Lower leg skin (tissue), 4 donors: ENCODE results near the gene MVB12B. TPM values are rescaled to one million over a fixed set of nuclear protein-coding genes. Genes with fewer than 3 reads are reported as not detected.

Experiments
- DNase-seq, 2 donors: peaks; one replicate each; pipeline ENCODE4 v3.0.0-alpha.2; 2019; ENCODE audit warnings: low spot score in 2 of 2
- H3K4me3 ChIP-seq: fragments of 200-600 bp; sonication (generic); 2 replicates; pipeline ENCODE4 v1.5.1; 2017; ENCODE audit warnings: mild to moderate bottlenecking, low read depth; ENCODE audit not compliant: poor library complexity, severe bottlenecking
- CTCF ChIP-seq, 3 donors: fragments of 450-650 bp; IDR thresholded peaks; one replicate each; pipeline ENCODE4 v1.5.1; 2016; ENCODE audit warnings: antibody characterized with exemption in 3 of 3, mild to moderate bottlenecking in 3 of 3, moderate library complexity in 2 of 3
- POLR2A ChIP-seq, 2 donors: fragments of 450-650 bp; IDR thresholded peaks; one replicate each; pipeline ENCODE4 v1.6.1; 2016 to 2017; ENCODE audit warnings: antibody characterized with exemption in 2 of 2, mild to moderate bottlenecking in 1 of 2, moderate library complexity in 1 of 2
- WGBS, 2 donors: methylation state at CpG; one replicate each; pipeline ENCODE4 v1.1.5; 2018; 5-methylcytosine and 5-hydroxymethylcytosine counted together
- intact Hi-C: fragments of 100-400 bp; cut with DNase I; formaldehyde crosslinking; loops from one replicate; pipeline ENCODE4 v1.15.0; 2023; ENCODE audit warnings: low total_unique reads
- total RNA-seq, 4 donors: library from RNA; depleted of rRNA; stranded (reverse); fragments of >200 nt; gene quantifications; one replicate each; pipeline ENCODE4 v1.1.0, GENCODE V29; 2016

The MVB12B gene
- total RNA-seq, 4 donors from 2014 or later: 8.6 to 12.5 (median 10.9) TPM

DNA sequence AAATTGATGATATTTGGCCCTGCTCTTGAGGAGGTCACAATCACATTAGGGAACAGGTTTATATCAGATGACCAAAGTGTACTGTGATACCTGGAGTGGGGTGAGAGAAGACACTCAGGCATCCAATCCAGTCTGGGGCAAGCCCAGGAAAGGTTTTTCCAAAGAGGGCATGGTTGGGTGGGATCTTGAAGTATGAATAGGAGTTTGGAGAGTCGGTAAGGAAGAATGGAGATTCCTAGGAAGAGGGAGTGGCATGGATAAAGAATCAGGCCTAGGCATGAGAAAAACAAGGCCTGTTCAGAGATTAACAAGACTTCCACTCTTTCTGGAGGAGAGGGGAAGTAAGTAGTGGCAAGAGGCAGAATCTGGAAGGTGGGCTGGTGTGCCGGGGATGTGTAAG lies 91.1 kb downstream of the MVB12B start:
- TF ChIP-seq CTCF (IDR thresholded peaks at IDR 0.05): no peak
- TF ChIP-seq POLR2A (IDR thresholded peaks at IDR 0.05): no peak
- no peak overlapping the region for H3K4me3 ChIP-seq
- intact Hi-C loops: no loop called here
- DNase-seq: no peak
- 91 to 96% methylated on average over 2 of the region's 2 CpGs for WGBS, 2 donors

GRCh38 chr9:126418608-126419007 lies 92.0 kb downstream of the MVB12B start:
- WGBS, 2 donors: 93 to 95% methylated on average over 6 of the region's 6 CpGs

GRCh38 chr9:126419475-126419874 lies 92.8 kb downstream of the MVB12B start:
- intact Hi-C loops: no loop called here
- TF ChIP-seq CTCF (IDR thresholded peaks at IDR 0.05) (no peak), POLR2A (IDR thresholded peaks at IDR 0.05) (no peak)
- WGBS, 2 donors: 82 to 90% methylated on average over 6 of the region's 6 CpGs
- no peak for DNase-seq
- no peak overlapping the region for H3K4me3 ChIP-seq

More at GRCh38 chr9:126418608-126419007, 92.0 kb downstream of the MVB12B start:
- TF ChIP-seq CTCF (IDR thresholded peaks at IDR 0.05) (no peak), POLR2A (IDR thresholded peaks at IDR 0.05) (no peak)
- intact Hi-C loops: no loop called here
- no peak for DNase-seq
- H3K4me3 ChIP-seq: no peak overlapping the region

- 89 to 96% methylated on average over 7 of the region's 7 CpGs for WGBS, 2 donors
- TF ChIP-seq POLR2A (IDR thresholded peaks at IDR 0.05) (no peak), CTCF (IDR thresholded peaks at IDR 0.05) (no peak)
- intact Hi-C loops: no loop called here
- no peak for DNase-seq
- no peak overlapping the region for H3K4me3 ChIP-seq
Measured at GRCh38 chr9:126420135-126420534, 93.5 kb downstream of the MVB12B start.

DNA sequence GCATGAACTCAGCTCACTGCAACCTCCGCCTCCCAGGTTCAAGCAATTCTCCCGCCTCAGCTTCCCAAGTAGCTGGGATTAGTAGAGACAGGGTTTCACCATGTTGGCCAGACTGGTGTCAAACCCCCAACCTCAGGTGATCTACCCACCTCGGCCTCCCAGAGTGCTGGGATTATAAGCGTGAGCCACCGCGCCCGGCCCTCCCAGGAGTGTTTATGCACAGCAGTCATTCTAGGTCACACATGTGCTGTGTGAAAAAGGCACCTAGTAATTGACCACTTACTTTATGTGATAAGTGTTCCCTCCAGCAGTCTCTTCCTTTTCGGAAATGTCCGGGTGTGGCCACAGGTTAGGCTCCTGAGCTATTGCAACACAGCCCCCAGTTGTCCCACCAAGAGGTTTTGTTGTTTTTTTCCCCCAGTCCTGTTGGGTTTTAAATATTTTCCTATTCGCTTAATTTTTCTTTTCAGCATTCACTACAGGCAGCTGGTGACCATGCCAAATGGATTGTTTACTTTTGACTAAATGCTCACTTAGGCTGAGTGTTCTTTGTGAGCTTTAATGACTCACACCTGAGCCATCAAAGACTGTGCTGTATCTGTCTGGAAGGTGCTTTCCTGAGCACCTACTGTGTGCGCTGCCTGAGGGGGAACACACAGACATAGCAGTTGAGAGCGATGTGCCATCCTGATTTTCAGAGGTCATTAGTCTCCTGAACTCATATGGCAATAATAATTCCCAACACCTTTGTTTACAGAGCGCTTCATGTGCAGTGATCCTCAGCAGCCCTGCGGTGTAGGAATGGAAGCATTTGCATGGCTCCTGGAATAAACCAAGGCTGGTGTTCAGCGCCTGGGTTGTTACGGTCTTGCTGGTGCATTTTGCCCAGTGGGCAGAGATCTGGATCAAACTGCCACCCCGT lies 94.3 kb downstream of the MVB12B start:
- no peak for DNase-seq
- TF ChIP-seq CTCF (IDR thresholded peaks at IDR 0.05): no peak
- TF ChIP-seq POLR2A (IDR thresholded peaks at IDR 0.05): no peak
- WGBS, 2 donors: 92 to 95% methylated on average over 17 of the region's 17 CpGs
- intact Hi-C loops: no loop called here
- no peak overlapping the region for H3K4me3 ChIP-seq
